Breast epithelium (tissue), 4 donors: ENCODE results near the gene ZNF865. TPM values are rescaled to one million over a fixed set of nuclear protein-coding genes. Genes with fewer than 3 reads are reported as not detected.

ENCODE experiments used
- DNase-seq, 2 donors: peaks; one replicate each; pipeline ENCODE4 v3.0.0-alpha.2; 2019; ENCODE audit warnings: low spot score in 2 of 2
- H3K27ac ChIP-seq, 2 donors: fragments of 200-600 bp; sonication (generic) in 1 of 2; one replicate each; pipeline ENCODE4 v1.5.1; 2016 to 2019; ENCODE audit warnings: mild to moderate bottlenecking in 1 of 2
- H3K27me3 ChIP-seq, 2 donors: fragments of 200-600 bp; sonication (generic) in 1 of 2; one replicate each; pipeline versions ENCODE4 v1.5.1 to v1.6.0; 2017 to 2019; ENCODE audit warnings: control low read depth in 1 of 2, mild to moderate bottlenecking in 1 of 2
- H3K36me3 ChIP-seq: fragments of 200-600 bp; one replicate; pipeline ENCODE4 v1.5.1; 2019
- H3K4me1 ChIP-seq, 2 donors: fragments of 200-600 bp; sonication (generic); one replicate each; pipeline ENCODE4 v1.5.1; 2016 to 2019; ENCODE audit warnings: control low read depth in 1 of 2
- H3K4me3 ChIP-seq, 3 donors: fragments of 200-600 bp; sonication (generic); 1 replicate in 2 of 3; 2 replicates in 1 of 3; pipeline ENCODE4 v1.5.1; 2016 to 2019; ENCODE audit warnings: mild to moderate bottlenecking in 3 of 3, moderate library complexity in 2 of 3
- H3K9me3 ChIP-seq, 2 donors: fragments of 200-600 bp; sonication (generic) in 1 of 2; one replicate each; pipeline ENCODE4 v1.5.1; 2016 to 2019; ENCODE audit warnings: control low read depth in 1 of 2
- CTCF ChIP-seq, 3 donors: fragments of 450-650 bp; IDR thresholded peaks; one replicate each; pipeline ENCODE4 v1.5.1; 2016 to 2017; ENCODE audit warnings: antibody characterized with exemption in 3 of 3, mild to moderate bottlenecking in 3 of 3, moderate library complexity in 3 of 3
- POLR2A ChIP-seq: fragments of 450-650 bp; IDR thresholded peaks from one replicate; pipeline ENCODE4 v1.6.1; 2016; ENCODE audit warnings: antibody characterized with exemption, mild to moderate bottlenecking, moderate library complexity
- POLR2AphosphoS5 ChIP-seq, 3 donors: sonication (generic); formaldehyde crosslinking; IDR thresholded peaks; one replicate each; pipeline ENCODE4 v1.6.1; 2017; ENCODE audit warnings: antibody characterized with exemption in 3 of 3
- intact Hi-C: fragments of 100-400 bp; cut with DNase I; formaldehyde crosslinking; loops from one replicate; pipeline ENCODE4 v1.15.1; 2023; ENCODE audit warnings: low total_unique reads
- total RNA-seq, 3 donors: library from RNA; depleted of rRNA; stranded (reverse); fragments of >200 nt; gene quantifications; one replicate each; pipeline ENCODE4 v1.1.0, GENCODE V29; 2016

The ZNF865 gene
- total RNA-seq, 3 donors from 2014 or later = 3.2 to 5.0 (median 3.9) TPM

- no peaks in the 10 kb centered on the region for H3K9me3 ChIP-seq
- peak overlapping the region; percentile 90 to 99 (median 93) for H3K4me3 ChIP-seq
- no peak for DNase-seq
- intact Hi-C loops = no loop called here
- TF ChIP-seq POLR2A = no peak
- no peak for TF ChIP-seq POLR2AphosphoS5 (IDR thresholded peaks at IDR 0.05)
- no peak for TF ChIP-seq CTCF (IDR thresholded peaks at IDR 0.05)
- no peaks in the 10 kb centered on the region for H3K36me3 ChIP-seq
- H3K4me1 ChIP-seq = peaks cover 13 to 14% of the 10 kb centered on the region in 2 donors
- peak overlapping the region; percentile 94 to 98 for H3K27ac ChIP-seq
- no peaks in the 10 kb centered on the region for H3K27me3 ChIP-seq
Measured at GRCh38 chr19:55644191-55644833, 38.9 kb downstream of the ZNF865 start.

GRCh38 chr19:55644842-55645511, 39.5 kb downstream of the ZNF865 start:
- intact Hi-C loops = no loop called here

GRCh38 chr19:55645512-55645881, 40.0 kb downstream of the ZNF865 start:
- Histone ChIP-seq H3K9me3 (no peaks in the 10 kb centered on the region), H3K27me3 (no peaks in the 10 kb centered on the region), H3K4me3 (no peak overlapping the region), H3K27ac (no peak overlapping the region), H3K4me1 (peaks cover 11 to 13% of the 10 kb centered on the region in 2 donors), H3K36me3 (no peaks in the 10 kb centered on the region)
- DNase-seq = no peak
- intact Hi-C loops = no loop called here
- TF ChIP-seq CTCF (IDR thresholded peaks at IDR 0.05) = no peak
- TF ChIP-seq POLR2AphosphoS5 (IDR thresholded peaks at IDR 0.05) = no peak
- TF ChIP-seq POLR2A = no peak

More at GRCh38 chr19:55644842-55645511, 39.5 kb downstream of the ZNF865 start:
- Histone ChIP-seq H3K27me3 (no peaks in the 10 kb centered on the region), H3K4me1 (peaks cover 13 to 15% of the 10 kb centered on the region in 2 donors), H3K27ac (no peak overlapping the region), H3K36me3 (no peaks in the 10 kb centered on the region), H3K4me3 (peak overlapping the region in 1 of 3 donors; percentile 99), H3K9me3 (no peaks in the 10 kb centered on the region)
- DNase-seq = no peak
- TF ChIP-seq POLR2A (no peak), POLR2AphosphoS5 (IDR thresholded peaks at IDR 0.05) (no peak), CTCF (IDR thresholded peaks at IDR 0.05) (no peak)

- peaks cover 9 to 11% of the 10 kb centered on the region in 2 donors for H3K4me1 ChIP-seq
- peak overlapping the region; percentile 86 to 92 for H3K27ac ChIP-seq
- intact Hi-C loops = no loop called here
Measured at GRCh38 chr19:55646889-55647731, 41.7 kb downstream of the ZNF865 start.

More at GRCh38 chr19:55646889-55647731, 41.7 kb downstream of the ZNF865 start:
- Histone ChIP-seq H3K27me3 (no peaks in the 10 kb centered on the region), H3K36me3 (no peaks in the 10 kb centered on the region), H3K4me3 (peak overlapping the region; percentile 88 to 98 (median 96)), H3K9me3 (no peaks in the 10 kb centered on the region)
- TF ChIP-seq POLR2AphosphoS5 (IDR thresholded peaks at IDR 0.05) = no peak
- TF ChIP-seq POLR2A = no peak
- no peak for TF ChIP-seq CTCF (IDR thresholded peaks at IDR 0.05)
- DNase-seq = no peak
